ENCODE data around the gene ZNF587B.
"Not testable (repeated sequence)": the region's sequence is repeated elsewhere in the genome, so short reads cannot be mapped to it uniquely, and the experiment has no call there.

Gene ZNF587B

DNA sequence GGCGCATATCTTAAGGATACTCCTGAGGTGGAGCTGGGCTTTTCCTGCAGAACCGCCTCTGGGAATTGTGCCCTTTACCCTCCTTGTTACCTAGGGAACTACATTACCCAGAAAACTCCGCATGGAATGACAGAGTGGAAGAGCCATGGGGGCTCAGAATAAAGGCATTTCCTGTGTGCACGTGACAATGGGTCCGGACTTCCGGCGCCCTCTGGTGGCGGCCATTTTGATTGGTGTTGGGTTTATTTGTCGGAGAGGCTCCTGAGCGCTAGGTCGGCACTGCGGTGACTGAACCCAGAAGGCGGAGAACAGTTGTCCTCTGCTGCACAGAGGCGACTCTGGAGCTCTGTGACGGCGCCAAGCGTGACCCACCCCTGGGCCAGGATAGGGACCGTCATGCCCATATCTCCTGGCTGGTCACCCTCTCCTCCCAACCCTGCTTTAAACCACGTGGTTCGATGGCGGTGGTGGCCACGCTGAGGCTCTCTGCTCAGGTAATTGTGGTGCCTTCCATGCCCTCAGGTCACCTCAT lies at the start of gene ZNF587B:
ZNF587B (plus strand) TSS at position 229 of the 532 bp plus-strand sequence; CDS start at position 459, 230 bp downstream.
- DNase-seq (ENCODE audit: low read depth) = no peak

DNA sequence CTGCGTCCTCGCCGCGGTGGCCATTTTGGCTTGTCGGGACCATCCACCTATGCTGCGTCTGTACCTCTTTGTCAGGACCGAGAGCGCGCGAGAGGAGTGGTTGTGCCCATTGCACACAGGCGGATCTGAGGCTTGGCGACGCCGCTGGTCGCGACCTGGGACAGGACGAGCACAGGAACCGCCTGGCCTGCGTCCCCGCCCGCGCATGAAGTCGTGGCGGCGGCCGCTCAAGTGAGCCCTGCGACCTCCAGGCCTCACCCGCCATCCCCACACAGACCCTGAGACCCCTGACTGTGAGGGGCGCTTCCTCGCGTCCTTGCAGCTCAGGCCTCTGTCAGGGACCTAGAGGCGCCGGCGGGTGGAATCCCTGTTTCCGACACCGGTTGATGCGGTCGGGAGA lies 43.8 kb upstream of the ZNF587B start:
- DNase-seq (ENCODE audit: low read depth) = no peak

GRCh38 chr19:57786906-57787305 lies 43.2 kb upstream of the ZNF587B start:
- DNase-seq (ENCODE audit: low read depth) = no peak

DNA sequence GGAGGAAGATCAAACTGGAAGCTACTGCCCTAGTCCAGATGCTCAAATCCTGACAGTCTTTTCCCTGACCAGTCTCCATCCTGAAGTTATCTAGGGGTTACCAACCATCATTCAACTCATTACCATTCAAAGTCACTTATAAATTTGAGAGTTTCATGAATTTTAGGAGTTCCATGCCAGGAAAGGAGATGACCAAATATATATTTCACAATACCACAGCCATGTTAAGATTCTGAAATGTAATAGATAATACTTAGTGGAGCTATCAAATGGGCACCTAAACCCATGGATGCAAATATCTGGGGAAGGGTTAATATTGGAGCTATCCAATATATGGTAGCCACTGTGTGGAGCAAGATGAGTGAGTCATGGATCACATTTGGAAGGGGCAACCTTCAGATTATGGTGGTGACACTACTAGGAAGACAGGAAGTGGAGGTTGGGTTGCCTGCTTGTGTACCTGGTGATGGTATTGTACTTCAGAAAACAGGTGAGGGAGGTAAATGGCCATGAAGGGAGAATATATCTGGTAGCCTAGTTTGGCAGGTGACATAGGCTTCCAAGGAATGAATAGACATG lies 41.9 kb upstream of the ZNF587B start:
- no peak for DNase-seq (ENCODE audit: low read depth)

DNA sequence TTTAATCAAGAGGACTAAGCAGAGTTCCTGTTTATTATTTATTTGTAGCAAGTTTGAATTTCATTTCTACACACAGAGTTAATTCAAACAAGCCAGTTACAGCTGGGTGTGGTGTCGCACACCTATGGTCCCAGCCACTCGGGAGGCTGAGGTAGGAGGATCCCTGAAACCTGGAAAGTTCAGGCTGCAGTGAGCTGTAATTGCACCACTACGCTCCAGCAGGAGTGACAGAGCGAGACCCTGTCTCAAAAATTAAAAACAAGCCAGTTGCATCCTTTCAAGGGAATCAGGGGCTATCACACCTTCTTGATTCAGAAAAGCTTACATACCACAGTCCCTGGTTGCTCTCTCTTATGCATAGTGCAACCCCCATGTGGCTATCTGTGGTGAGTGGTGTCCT lies 40.8 kb upstream of the ZNF587B start:
- no peak for DNase-seq (ENCODE audit: low read depth)

DNA sequence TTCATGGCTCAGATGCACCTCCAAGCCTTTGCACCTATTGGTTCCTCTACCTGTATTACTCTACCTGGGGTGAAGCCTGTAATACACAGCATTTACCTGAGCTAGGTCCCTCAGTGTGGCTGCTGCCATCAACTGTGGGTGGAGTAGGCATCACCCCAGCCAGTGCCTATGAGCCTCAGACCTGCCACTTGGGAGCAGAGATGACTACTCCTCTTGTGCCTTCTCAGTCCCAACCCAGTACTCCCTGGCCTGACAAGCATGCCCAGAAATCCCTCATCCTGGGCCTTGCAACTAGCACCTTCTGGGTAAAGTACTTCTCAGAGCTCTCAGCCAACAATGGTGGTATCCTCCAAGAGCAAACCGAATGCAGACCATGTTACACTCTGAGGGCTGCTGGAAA lies 33.5 kb upstream of the ZNF587B start:
- DNase-seq (ENCODE audit: low read depth) = not testable (repeated sequence)

DNA sequence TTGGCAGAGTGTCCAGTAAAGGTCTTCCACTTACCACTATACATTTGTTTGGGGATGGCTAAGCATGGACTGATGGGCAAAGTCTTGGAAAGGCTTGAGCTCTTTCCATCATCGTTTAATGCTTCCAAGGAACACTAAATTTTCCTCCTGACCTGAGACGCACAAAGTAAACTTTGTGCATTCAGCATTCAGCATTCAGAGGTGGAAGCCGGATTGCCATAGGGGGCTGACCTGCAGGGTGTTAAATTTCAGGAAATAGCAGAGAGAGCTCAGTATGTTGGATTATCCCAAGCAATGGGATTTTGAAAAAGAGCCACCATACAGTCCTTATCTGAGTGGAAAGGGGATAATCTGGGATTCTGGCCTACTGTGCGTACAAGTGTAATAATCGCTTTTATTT lies 29.4 kb upstream of the ZNF587B start:
- no peak for DNase-seq (ENCODE audit: low read depth)

GRCh38 chr19:57802269-57802668 lies 27.8 kb upstream of the ZNF587B start:
- DNase-seq (ENCODE audit: low read depth) = no peak

DNA sequence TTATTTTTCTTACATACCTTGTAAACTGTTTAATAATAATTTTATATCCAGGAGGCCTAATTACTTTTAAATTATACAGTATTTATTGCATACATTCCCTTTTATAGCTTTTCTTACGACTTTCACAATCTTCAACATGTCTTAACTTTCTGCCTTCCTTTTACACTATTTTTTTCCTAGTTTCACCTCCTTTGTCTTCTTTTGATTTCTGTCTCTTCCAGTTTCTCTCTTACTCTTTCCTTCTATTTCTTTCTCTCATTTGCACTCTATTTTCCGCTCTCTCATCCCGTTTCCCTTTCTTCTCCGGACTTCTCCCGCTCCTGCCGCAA lies 26.9 kb upstream of the ZNF587B start:
- no peak for DNase-seq (ENCODE audit: low read depth)

DNA sequence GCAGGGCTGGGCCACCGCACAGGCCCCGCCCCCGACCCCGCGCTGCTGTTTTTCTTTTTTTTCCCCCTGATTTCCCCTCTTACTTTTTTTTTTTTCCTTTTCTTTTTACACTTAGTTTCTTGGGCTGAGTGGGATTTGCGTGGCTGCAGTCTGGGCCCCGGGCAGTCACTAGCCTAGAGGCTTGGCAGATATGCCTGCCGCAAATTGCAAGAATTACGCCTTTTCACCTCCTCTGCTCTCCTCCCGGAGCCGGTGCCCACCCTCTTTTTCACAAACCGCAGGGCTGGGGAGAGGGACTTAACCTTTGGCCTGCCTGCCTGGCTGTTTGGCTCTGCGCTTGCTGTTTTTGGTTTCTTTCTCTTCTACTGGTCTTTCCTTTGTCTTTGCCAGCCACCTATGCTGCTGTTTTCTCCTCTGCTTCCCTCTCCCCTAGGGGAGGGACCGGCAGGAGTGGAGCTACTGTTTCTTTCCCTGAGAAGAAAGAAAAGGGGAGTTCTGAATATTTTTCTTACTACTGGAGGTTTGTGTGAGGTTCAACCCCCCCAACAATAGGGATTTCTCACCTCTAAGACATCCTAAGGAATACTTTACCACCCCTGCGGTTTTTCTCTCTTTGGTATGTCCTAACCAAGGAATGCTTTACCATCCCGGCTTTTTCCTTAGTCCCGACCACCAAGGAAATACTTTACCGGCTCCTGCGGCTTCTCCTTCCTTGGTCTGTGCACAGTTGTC lies 26.3 kb upstream of the ZNF587B start:
- DNase-seq (ENCODE audit: low read depth) = peak; percentile 85

GRCh38 chr19:57807541-57807940 lies 22.6 kb upstream of the ZNF587B start:
- DNase-seq (ENCODE audit: low read depth) = no peak

DNA sequence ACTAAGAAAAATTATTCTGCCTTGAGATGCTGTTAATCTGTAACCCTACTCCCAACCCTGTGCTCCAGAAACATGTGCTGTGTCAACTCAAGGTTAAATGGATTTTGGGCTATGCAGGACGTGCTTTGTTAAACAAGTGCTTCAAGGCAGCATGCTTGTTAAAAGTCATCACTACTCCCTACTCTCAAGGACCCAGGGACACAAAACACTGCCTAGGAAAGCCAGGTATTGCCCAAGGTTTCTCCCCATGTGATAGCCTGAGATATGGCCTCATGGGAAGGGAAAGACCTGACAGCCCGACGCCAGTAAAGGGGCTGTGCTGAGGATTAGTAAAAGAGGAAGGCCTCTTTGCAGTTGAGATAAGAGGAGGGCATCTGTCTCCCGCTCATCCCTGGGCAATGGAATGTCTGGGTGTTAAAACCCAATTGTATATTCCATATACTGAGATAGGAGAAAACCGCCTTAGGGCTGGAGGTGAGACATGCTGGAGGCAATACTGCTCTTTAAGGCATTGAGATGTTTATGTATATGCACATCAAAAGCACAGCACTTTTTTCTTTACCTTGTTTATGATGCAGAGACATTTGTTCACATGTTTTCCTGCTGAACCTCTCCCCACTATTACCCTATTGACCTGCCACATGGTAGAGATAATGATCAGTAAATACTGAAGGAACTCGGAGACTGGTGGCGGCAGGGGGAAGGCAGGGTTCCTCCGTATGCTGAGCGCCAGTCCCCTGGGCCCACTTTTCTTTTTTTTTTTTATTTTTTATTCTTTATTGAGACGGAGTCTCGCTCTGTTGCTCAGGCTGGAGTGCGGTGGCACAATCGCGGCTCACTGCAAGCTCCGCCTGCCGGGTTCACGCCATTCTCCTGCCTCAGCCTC lies 19.4 kb upstream of the ZNF587B start:
- DNase-seq (ENCODE audit: low read depth) = not testable (repeated sequence)

GRCh38 chr19:57812226-57812625 lies 17.9 kb upstream of the ZNF587B start:
- no peak for DNase-seq (ENCODE audit: low read depth)

- not testable (repeated sequence) for DNase-seq (ENCODE audit: low read depth)
Observed at GRCh38 chr19:57812975-57813820, 16.9 kb upstream of the ZNF587B start.

DNA sequence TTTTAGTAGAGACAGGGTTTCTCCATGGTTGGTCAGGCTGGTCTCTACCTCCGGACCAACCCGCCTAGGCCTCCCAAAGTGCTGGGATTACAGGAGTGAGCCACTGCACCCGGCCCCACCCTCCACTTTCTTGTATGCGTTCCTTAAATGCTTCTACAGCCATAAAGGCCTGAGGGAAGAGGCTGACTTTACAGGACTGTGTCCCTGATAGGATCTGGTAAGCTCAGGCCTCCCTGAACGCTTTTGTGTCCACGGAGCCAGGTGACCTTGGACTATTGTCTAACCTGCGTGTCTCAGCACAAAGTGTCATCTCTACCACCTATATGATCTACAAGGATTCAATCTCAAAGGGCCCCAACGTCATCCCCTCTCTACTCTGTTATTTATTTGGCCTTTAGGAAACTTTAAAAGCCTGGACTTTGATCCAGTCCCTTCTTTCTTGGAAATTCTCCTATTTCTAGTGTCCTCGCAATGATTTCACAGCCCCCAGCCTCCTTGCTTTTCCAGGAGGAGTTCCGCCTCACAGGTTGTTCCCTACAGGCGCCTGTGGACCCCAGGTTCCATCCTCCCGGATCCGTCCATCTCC lies 16.1 kb upstream of the ZNF587B start:
- DNase-seq (ENCODE audit: low read depth) = no peak

GRCh38 chr19:57814505-57815246 lies 15.4 kb upstream of the ZNF587B start, which contains the start of gene ZNF552:
Gene ZNF552 (minus strand): TSS chr19:57814913. CDS start chr19:57814743, 170 bp downstream.
- DNase-seq (ENCODE audit: low read depth) = peak; percentile 65

DNA sequence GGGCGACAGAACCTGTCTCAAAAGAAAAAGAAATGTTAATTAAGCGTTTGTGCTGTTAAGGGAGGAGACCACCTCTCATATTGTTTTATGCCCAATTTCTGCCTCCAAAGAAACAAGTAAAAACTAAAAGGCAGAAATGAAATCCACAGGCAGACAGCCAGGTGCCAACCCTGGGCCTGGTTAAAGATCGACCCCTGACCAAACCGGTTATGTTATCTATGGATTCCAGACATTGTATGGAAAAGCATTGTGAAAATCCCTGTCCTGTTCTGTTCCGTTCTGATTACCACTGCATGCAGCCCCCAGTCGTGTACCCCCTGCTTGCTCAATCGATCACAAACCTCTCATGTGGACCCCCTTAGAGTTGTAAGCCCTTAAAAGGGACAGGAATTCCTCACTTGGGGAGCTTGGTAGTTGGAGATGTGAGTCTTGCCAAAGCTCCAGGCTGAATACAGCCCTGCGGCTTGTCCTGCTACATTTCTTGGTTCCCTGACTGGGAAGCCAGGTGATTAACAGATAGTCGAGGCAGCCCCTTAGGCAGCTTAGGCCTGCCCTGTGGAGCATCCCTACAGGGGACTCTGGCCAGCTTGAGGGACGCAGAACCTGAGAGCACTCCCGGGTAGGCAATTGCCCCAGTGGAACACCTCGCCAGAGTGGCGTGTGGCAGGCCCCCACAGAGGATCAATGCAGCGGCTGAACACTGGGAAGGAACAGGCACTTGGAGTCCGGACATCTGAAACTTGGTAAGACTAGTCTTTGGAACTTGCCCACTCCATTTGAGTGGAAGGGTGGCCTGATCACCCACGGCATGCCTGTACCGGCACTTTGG lies 14.6 kb upstream of the ZNF587B start:
- DNase-seq (ENCODE audit: low read depth) = no peak

GRCh38 chr19:57816652-57817051 lies 13.4 kb upstream of the ZNF587B start:
- DNase-seq (ENCODE audit: low read depth) = no peak

DNA sequence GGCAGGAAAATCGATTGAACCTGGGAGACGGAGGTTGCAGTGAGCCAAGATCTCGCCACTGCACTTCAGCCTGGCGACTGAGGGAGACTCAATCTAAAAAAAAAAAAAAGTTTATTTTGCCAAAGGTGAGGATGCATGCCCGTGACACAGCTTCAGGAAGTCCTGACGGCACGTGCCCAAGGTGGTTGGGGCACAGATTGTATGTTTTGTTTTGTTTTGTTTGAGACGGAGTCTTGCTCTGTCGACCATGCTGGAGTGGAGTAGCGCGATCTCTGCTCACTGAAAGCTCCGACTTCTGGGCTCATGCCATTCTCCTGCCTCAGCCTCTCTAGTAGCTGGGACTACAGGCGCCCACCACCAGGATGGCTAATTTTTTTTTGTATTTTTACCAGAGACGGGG lies 12.1 kb upstream of the ZNF587B start:
- no peak for DNase-seq (ENCODE audit: low read depth)

GRCh38 chr19:57818378-57818777 lies 11.7 kb upstream of the ZNF587B start:
- DNase-seq (ENCODE audit: low read depth) = no peak
